GM18508 (cell line): Measurements from ENCODE around the gene ABHD1.

Experiments
- ATAC-seq: cut with Tn5 transposase; IDR thresholded peaks from one replicate; pipeline ENCODE4 v1.9.1; 2021; ENCODE audit warnings: moderate number of reproducible peaks; ENCODE audit not compliant: insufficient read depth, unreplicated experiment

Gene ABHD1

GRCh38 chr2:27133905-27134780 is 10.5 kb downstream of the ABHD1 start, which contains the start of gene PREB:
PREB (minus strand) TSS chr2:27134636; CDS start chr2:27134421, 215 bp downstream.
- no peak for ATAC-seq

GRCh38 chr2:27134781-27135477 is 11.3 kb downstream of the ABHD1 start:
- no peak for ATAC-seq

GRCh38 chr2:27135478-27135955 is 11.9 kb downstream of the ABHD1 start:
- ATAC-seq: no peak

- ATAC-seq: no peak
These were observed 13.1 kb downstream of the ABHD1 start for GRCh38 chr2:27136751-27137150.

- no peak for ATAC-seq
These were observed 13.8 kb downstream of the ABHD1 start for GRCh38 chr2:27137322-27137935.

GRCh38 chr2:27138111-27138510 is 14.5 kb downstream of the ABHD1 start:
- ATAC-seq: no peak

- ATAC-seq: no peak
These were observed 15.7 kb downstream of the ABHD1 start, which contains the start of gene PRR30 for GRCh38 chr2:27139310-27139709. PRR30 (minus strand) TSS chr2:27139410; CDS start chr2:27138329, 1,081 bp downstream.

- no peak for ATAC-seq
These were observed 19.7 kb downstream of the ABHD1 start for GRCh38 chr2:27143285-27143684.

GRCh38 chr2:27145682-27146081 is 22.1 kb downstream of the ABHD1 start:
- no peak for ATAC-seq

- no peak for ATAC-seq
These were observed 24.3 kb downstream of the ABHD1 start for GRCh38 chr2:27147935-27148334.

- ATAC-seq: no peak
These were observed 25.3 kb downstream of the ABHD1 start, which contains the start of gene TCF23 for GRCh38 chr2:27148801-27149439. TCF23 (plus strand) TSS chr2:27149004; CDS start chr2:27149134, 130 bp downstream.

GRCh38 chr2:27149570-27150405 is 26.2 kb downstream of the ABHD1 start:
- no peak for ATAC-seq

GRCh38 chr2:27150639-27151230 is 27.1 kb downstream of the ABHD1 start:
- ATAC-seq: no peak

GRCh38 chr2:27152102-27152795 is 28.6 kb downstream of the ABHD1 start:
- ATAC-seq: no peak

GRCh38 chr2:27152796-27153464 is 29.3 kb downstream of the ABHD1 start:
- ATAC-seq: no peak

GRCh38 chr2:27154488-27154887 is 30.9 kb downstream of the ABHD1 start:
- ATAC-seq: no peak

- no peak for ATAC-seq
These were observed 31.5 kb downstream of the ABHD1 start for GRCh38 chr2:27155069-27155520.

- ATAC-seq: no peak
These were observed 34.9 kb downstream of the ABHD1 start for GRCh38 chr2:27158468-27158867.
